ENCODE measurements around the gene TM4SF1.
"Not testable (repeated sequence)": the region's sequence is repeated elsewhere in the genome, so short reads cannot be mapped to it uniquely, and the experiment has no call there.

Gene TM4SF1

GRCh38 chr3:149337486-149337885 is 40.0 kb downstream of the TM4SF1 start:
- not testable (repeated sequence) for DNase-seq

DNA sequence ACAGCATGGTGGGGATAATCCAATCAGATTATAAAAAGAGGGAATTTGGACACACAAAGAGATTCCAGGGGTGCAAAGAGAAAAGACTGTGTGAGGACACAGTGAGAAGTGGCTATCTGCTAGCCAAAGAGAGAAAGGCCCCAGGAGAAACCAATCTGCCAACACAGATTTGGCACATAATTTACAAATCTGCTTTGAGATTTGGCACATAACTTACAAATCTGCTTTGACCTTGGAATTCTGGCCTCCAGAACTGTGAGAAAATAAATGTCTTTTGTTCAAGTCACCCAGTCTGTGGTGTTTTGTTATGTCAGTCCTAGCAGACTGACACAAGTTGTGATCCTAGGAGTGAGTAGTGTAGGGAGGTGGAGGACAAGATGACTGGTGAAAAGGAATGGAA is 40.5 kb downstream of the TM4SF1 start:
- DNase-seq = no peak

DNA sequence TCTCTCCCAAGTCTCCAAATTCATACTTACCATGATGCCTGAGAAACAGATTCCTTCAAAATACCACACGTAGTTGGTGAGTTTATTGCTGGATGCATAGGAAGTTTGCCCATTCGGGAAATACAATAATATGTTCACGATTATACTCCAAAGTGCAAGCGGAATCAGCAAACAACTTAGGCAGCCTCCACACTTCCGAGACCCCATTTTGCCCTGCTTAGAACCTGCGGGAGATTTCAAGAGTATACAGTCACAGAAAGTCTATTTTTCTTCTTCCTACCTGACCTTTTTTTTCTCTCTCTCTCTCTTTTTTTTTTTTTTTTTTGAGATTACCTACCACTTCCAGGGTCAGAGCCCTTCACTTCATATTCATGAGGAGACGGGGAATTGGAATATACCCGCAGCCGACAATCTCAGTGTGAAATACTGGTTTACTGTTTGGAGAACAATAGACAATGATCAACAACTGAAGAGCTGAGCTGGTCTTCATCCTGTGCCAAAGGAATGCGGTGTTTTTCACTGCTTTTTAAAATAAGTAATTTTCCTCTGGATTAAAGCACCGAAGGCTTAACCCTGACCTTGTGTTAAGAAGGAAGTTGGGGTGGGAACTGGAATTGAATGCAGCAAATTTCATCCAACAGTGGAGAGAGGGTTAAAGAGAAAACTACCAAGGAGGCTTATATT is 44.1 kb downstream of the TM4SF1 start, which contains the start of gene TM4SF18:
TM4SF18 (minus strand) TSS at position 461 of the 684 bp plus-strand sequence; CDS start at position 207, 254 bp downstream.
- DNase-seq = no peak

DNA sequence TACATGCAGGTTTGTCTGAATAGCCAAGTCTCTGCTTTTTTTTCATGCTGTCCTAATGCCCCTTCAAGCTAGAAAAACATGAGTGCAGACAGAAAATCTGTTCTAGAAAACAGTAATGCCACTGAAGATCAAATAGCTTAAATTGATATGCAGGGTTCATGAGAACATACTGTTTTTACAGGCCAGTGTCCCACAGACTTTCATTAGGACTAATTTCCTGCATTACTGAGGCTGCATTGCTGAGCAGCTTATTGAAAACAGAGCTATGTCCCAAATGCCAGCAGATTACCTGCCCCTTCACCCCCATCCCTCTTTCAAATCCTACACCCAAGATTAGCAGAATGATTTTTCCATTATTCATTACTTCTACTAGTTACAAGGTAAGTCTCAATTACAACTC is 44.7 kb downstream of the TM4SF1 start:
- DNase-seq = no peak

- DNase-seq = no peak
Observed at GRCh38 chr3:149332227-149332765, 45.2 kb downstream of the TM4SF1 start.

DNA sequence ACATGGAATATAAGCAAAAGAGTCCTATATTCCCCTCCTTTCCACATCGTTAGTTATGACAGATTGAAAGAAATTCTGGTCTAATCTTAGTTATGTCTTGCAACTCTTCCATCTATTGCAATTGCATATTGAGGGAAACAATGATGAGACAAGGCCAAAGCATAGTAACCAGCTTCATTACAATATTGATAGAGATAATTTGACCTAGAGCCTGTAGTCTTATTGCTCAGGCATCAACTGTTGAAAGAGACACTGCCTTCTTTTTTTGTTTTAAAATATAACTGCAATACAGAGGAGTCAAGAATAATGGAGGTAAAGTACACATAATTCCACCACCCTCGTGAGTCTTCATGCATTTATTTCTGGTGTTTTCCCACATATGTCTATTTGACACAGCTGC is 46.1 kb downstream of the TM4SF1 start:
- no peak for DNase-seq

GRCh38 chr3:149330609-149331331 is 46.7 kb downstream of the TM4SF1 start:
- peak; percentile 51 for DNase-seq

DNA sequence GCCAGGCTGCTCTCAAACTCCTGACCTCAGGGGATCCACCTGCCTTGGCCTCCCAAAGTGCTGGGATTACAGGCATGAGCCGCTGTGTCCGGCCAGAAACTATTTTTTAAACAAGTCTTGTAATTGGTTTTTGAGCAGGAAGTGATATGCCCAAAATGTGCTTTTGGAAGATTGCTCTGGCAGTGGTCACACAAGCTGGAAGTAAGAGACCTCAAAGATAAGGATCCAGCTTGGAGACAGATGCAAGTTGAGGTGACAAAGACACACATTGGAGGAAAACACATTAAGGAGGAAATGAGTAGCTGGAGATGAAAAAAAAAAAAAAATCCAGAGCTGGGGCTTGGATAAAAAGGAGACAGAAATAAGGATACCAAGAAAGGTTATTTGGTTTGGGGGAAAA is 50.3 kb downstream of the TM4SF1 start:
- no peak for DNase-seq

- no peak for DNase-seq
Observed at GRCh38 chr3:149325581-149325980, 51.9 kb downstream of the TM4SF1 start.

GRCh38 chr3:149324332-149324731 is 53.1 kb downstream of the TM4SF1 start:
- DNase-seq = no peak

- DNase-seq = no peak
Observed at GRCh38 chr3:149321640-149322039, 55.8 kb downstream of the TM4SF1 start.

GRCh38 chr3:149321136-149321535 is 56.3 kb downstream of the TM4SF1 start:
- no peak for DNase-seq

DNA sequence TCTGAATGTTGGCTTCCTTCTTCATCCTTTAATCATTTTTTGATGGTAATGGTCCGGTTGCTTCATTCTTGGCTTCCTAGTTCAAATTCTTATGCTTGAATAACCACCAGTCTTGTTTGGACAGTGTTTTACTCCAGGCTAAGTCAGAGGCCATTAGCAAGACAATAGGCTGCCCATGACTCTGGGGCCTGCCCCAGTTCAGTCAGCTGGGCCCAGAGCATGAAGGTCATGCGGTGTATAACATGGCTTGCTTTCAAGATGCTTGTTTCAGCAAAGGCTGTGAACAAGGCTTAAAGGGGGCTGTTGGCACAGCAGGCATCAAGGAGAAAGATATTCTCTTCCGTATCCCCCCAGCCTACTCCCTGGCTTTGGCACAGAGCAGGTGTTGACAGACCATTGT is 57.7 kb downstream of the TM4SF1 start:
- DNase-seq = no peak

All from NCI-H1105 treated with DMSO at 0.1 percent for 48 hours (cell line).